IPS-18a (cell line): ENCODE data around the gene SCG2.

ENCODE experiments used
- H3K27ac ChIP-seq: one replicate; pipeline ENCODE4 v1.5.1; 2013; ENCODE audit warnings: low read length
- H3K27me3 ChIP-seq: one replicate; pipeline ENCODE4 v1.6.1; 2013; ENCODE audit warnings: mild to moderate bottlenecking, low read length; ENCODE audit not compliant: control insufficient read depth, insufficient read depth
- H3K36me3 ChIP-seq: one replicate; pipeline ENCODE4 v1.6.1; 2013; ENCODE audit warnings: low read depth, low read length; ENCODE audit not compliant: control insufficient read depth
- H3K4me1 ChIP-seq: one replicate; pipeline ENCODE4 v1.6.1; 2013; ENCODE audit warnings: low read depth, low read length; ENCODE audit not compliant: control insufficient read depth
- H3K4me3 ChIP-seq: one replicate; pipeline ENCODE4 v1.5.1; 2013; ENCODE audit warnings: low read length
- H3K9ac ChIP-seq: one replicate; pipeline ENCODE4 v1.6.1; 2013; ENCODE audit warnings: mild to moderate bottlenecking, low read length, moderate library complexity
- H3K9me3 ChIP-seq: one replicate; pipeline ENCODE4 v1.6.1; 2013; ENCODE audit warnings: low read depth, low read length; ENCODE audit not compliant: control insufficient read depth

The SCG2 gene

DNA sequence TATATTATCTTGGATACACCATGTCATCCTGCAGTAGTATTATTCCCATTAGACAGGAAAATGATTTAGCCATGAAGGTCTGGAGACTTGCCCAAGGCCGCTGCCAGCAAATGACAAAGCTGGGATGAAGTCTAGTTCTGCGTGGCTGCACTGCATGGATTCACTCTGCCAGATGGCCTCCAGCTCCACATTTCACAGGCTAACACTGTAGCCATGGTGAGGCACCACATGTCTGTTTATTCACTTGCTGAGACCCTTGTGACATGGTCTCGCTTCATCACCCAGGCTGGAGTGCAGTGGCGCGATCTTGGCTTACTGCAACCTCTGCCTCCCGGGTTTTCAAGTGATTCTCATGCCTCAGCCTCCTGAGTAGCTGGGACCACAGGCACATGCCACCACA lies 31.5 kb upstream of the SCG2 start:
- Histone ChIP-seq H3K4me3 (no peak overlapping the region), H3K9ac (no peak overlapping the region), H3K4me1 (no peaks in the 10 kb centered on the region), H3K9me3 (no peaks in the 10 kb centered on the region), H3K27ac (no peak overlapping the region), H3K36me3 (no peaks in the 10 kb centered on the region), H3K27me3 (peaks cover 3% of the 10 kb centered on the region)

DNA sequence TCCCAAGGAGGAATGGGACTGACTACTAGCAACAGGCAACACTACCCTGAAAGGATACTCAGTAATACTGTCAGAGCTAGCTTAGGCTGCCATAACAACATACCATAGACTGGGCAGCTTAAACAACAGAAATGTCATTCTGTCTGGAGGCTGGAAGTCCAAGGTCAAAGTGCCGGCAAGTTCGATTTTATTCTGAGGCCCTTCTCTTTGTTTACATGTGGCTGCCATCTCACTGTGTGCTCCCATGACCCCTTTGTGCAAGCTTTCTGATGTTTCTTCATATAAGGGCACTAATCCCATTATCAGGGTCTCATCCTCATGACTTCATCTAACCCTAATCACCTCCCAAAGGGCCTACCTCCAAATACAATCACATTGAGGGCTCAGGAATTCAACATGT lies 30.7 kb upstream of the SCG2 start:
- Histone ChIP-seq H3K9me3 (no peaks in the 10 kb centered on the region), H3K4me1 (no peaks in the 10 kb centered on the region), H3K4me3 (no peak overlapping the region), H3K9ac (no peak overlapping the region), H3K36me3 (no peaks in the 10 kb centered on the region), H3K27ac (no peak overlapping the region), H3K27me3 (peaks cover 4% of the 10 kb centered on the region)

DNA sequence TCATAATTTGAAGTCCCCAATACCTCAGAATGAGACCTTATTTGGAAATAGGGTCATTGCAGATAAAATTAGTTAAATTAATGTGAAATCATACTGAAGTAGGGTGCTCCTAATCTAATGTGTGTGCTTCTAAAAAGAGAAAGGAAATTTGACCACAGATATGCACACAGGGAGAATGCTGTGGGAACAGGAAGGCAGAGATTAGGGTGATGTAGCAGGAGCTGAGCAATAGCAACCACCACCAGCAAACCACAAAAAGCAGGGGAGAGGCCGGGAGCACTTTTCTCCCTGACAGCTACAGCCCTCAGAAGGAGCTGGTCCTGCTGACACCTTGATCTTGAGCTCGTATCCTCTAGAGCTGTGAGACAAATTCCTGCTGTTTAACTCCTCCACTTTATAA lies 24.6 kb upstream of the SCG2 start:
- Histone ChIP-seq H3K9ac (no peak overlapping the region), H3K27me3 (peaks cover 45% of the 10 kb centered on the region), H3K4me3 (no peak overlapping the region), H3K4me1 (no peaks in the 10 kb centered on the region), H3K36me3 (no peaks in the 10 kb centered on the region), H3K9me3 (no peaks in the 10 kb centered on the region), H3K27ac (no peak overlapping the region)

DNA sequence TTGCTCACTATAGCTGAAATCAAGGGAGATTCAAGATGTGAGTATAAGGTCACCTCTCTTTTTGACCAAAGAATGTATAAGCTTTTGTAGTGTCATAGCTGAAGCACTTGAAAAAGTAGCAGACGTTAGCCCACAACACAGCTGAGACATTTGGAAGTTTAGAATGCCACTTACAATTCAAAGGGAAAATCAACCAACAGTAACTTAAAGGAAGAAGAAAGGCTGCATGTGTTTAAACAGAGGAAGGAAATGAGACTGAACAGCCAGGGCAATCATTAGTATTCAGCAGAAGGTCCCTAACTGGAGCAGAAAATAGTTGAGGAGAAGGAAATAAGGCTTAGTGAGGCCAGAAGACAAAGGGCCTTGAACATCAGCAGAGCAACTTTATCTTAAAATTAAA lies 23.5 kb upstream of the SCG2 start:
- H3K4me3 ChIP-seq: no peak overlapping the region
- H3K4me1 ChIP-seq: no peaks in the 10 kb centered on the region
- no peak overlapping the region for H3K9ac ChIP-seq
- no peaks in the 10 kb centered on the region for H3K36me3 ChIP-seq
- peaks cover 56% of the 10 kb centered on the region for H3K27me3 ChIP-seq
- H3K9me3 ChIP-seq: no peaks in the 10 kb centered on the region
- no peak overlapping the region for H3K27ac ChIP-seq

DNA sequence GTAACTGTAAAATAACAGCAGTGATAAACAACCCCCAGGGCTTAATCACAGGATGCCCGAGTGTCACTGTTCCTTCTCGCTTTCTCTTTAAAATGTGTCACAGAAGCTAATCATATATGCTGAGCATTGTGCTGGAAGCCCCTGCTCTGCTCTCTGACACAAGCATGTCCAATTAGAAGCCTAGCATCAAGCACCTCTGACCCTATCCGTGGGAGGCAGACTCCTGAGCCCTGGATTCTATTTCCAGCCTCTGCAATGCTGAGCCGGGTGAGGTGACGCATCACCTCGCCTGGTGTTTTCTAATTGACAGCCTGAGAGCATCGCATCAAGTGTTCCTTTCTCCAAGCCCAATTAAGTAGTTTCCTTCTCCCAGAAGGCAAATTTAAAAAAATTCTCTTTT lies 19.7 kb upstream of the SCG2 start:
- Histone ChIP-seq H3K9ac (no peak overlapping the region), H3K4me1 (peaks cover 27% of the 10 kb centered on the region), H3K36me3 (no peaks in the 10 kb centered on the region), H3K27ac (no peak overlapping the region), H3K27me3 (peaks cover 85% of the 10 kb centered on the region), H3K9me3 (no peaks in the 10 kb centered on the region), H3K4me3 (no peak overlapping the region)

DNA sequence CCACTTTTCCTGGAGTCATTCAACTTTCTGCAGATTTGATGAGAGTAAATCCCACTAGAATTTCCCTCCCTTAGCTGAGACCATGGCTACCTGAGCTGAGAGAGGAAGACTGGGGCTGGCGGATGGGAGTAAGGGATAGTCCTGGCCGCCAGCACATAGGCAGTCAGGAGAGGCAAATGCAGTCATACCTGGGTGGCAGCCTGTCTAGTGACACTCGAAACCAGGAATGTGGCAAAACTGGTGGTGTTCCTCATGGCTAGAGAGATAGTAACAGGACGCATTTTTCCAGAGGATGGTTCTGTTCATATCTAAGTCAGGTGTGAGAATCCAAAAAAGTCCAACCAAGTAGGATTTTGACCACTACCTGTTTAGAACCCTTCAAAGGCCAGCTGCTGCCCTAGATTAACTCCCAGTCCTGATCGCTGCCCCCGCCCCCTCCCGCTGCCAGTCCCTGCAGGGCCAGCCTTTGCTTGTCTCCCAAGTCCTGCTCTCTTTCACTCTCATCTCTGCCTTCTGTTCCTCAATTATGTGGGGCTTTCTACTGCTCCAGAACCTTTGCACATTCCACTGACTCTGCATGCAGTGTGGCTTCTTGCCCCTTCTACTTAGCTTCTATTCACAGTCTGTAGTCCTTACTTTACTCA lies 17.4 kb upstream of the SCG2 start:
- Histone ChIP-seq H3K4me3 (no peak overlapping the region), H3K27ac (no peak overlapping the region), H3K9me3 (no peaks in the 10 kb centered on the region), H3K36me3 (no peaks in the 10 kb centered on the region), H3K27me3 (peaks cover 94% of the 10 kb centered on the region), H3K9ac (no peak overlapping the region), H3K4me1 (peaks cover 27% of the 10 kb centered on the region)

DNA sequence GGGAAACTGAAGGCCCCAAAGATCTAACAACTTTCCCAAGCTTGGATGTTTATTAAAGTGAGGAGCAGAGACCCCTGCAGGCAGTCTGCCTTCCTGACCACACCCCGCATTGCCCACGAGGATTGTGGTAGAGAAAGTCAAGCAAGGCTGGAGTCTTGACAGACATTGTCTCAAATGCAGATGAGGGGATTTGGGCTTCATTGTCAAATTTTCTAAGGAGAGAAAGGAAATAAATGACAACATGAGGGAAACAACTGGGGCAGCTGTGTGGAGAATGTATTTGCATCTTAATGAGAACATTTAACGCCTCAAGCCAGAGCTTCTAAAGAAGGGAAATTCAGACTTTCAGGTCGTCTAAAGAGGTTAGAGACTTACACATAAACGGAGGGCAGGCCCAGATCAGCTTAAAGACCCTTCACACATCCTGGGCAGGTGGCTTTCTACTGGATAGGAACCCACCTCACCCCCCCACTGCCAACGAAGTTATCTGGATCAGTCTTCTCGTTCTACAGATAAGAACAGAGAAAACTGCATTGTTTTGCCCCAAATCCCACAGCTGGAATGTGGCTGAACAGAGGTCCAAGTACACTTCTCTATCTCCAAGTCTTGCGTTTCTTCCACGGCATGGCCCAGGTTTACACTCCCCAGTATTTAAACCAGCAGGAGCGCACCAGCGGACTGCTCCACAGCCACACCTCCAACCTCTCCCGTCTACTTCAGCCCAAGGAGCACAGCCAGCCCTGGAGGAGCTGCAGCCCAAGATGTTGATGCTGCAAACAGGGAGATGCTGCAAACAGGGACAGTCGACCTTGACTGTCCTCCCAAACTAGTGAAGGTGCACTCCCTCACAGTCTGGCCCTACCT lies 16.2 kb upstream of the SCG2 start:
- Histone ChIP-seq H3K9me3 (no peaks in the 10 kb centered on the region), H3K36me3 (no peaks in the 10 kb centered on the region), H3K4me3 (no peak overlapping the region), H3K4me1 (peaks cover 32% of the 10 kb centered on the region), H3K27me3 (peaks cover 100% of the 10 kb centered on the region), H3K27ac (no peak overlapping the region), H3K9ac (no peak overlapping the region)

DNA sequence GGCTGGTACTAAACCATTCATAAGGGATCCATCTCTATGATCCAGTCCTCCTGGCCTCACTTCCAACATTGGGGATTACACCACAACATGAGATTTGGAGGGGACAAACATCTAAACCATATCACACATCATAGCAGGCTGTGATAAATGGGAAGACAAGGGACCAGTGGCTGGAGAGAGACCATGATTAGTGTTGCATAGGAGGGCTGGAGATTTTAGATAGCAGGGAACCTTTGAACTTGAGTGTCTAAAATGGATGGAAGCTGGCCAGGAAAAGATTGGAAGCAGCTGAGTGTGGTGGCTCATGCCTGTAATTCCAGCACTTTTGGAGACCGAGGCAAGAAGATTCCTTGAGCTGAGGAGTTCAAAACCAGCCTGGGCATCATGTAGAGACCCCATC lies 12.4 kb upstream of the SCG2 start:
- H3K4me1 ChIP-seq: peaks cover 31% of the 10 kb centered on the region
- H3K9ac ChIP-seq: no peak overlapping the region
- H3K27ac ChIP-seq: no peak overlapping the region
- H3K36me3 ChIP-seq: no peaks in the 10 kb centered on the region
- no peak overlapping the region for H3K4me3 ChIP-seq
- peaks cover 81% of the 10 kb centered on the region for H3K27me3 ChIP-seq
- no peaks in the 10 kb centered on the region for H3K9me3 ChIP-seq

DNA sequence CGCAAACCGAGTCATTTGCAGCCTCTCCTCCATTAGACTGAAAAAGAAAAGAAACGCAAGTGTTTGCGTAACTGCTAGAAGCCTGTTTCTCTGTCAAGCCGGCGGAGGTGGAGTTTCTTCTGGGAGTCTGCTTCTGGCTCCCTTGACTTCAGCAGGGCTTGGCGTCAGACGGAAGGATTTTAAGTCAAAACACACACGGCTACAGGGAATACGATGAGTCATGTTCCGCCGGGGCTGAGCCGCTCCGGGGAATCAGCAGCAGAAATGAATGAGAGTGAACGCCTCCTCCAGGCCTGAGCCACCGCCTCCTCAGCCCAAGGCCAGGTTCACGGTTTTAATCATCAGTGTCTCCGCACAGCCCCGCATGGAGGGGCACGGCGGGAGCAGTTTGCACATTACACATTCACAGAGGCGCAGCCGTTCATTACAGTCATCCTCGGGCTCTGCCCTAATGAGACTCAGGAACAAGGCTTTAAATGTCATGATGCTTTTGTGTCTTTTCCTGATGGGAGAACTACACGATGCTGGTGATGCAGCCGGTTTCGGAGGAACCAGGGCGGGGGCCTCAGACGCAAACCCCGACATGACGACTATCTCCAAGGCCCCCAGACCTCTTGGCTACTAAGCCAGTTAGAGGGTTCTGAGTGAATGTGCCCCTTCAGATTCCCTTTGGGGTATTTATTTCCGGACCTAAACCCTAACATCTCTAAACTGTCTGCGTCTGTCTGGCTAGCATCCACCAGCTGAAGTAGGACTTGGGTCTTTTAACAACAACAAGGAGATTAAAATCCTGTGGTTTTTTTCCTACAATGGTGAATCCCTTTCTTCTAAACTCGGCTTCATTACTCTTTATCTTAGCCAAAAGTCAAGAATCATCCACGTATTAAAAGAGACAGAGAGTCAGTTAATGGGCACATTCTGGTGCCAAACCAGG lies 11.1 kb upstream of the SCG2 start:
- Histone ChIP-seq H3K36me3 (no peaks in the 10 kb centered on the region), H3K27ac (no peak overlapping the region), H3K4me1 (peaks cover 20% of the 10 kb centered on the region), H3K9ac (no peak overlapping the region), H3K4me3 (peak overlapping the region; percentile 14), H3K9me3 (no peaks in the 10 kb centered on the region), H3K27me3 (peaks cover 68% of the 10 kb centered on the region)

DNA sequence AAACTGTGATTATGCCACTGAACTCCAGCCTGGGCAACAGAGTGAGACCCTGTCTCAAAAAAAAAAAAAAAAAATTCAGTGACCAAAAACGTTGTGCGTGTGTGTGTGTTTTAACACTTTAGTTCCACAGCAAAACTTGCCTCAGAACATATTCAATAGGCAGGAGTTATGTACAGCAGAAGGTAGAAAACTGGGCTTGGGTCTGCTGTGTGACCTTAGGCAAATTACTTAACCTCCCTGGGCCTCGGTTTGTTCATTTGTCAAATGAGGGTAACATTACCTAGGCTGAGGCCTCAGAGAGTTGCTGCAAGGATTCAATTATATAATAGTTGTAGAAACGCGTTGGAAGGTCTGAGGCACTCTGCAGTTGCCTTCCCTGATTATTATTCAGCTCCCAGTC lies 10.3 kb upstream of the SCG2 start:
- Histone ChIP-seq H3K9me3 (no peaks in the 10 kb centered on the region), H3K4me1 (peaks cover 14% of the 10 kb centered on the region), H3K36me3 (no peaks in the 10 kb centered on the region), H3K4me3 (peak overlapping the region; percentile 14), H3K27ac (no peak overlapping the region), H3K9ac (no peak overlapping the region), H3K27me3 (peaks cover 61% of the 10 kb centered on the region)

DNA sequence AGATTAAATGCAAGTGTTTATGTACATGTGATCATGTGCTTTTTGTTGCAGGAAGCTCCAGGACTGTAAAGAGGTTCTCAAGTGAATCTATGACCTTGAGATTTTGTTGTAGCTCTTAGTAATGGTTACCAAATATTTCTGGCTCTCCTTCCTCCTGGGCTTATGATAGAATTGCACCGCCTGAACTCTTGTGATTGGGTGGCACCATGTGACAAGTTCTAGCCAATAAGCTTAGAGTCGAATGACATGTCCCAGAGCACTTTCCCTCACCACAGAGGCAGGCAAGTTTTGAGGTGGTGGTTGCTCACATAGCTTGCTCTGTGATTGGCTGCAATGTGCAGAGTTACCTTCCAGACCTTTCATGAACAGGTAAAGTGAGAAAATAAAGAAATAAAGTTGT lies 8.9 kb upstream of the SCG2 start:
- Histone ChIP-seq H3K27ac (no peak overlapping the region), H3K27me3 (peaks cover 47% of the 10 kb centered on the region), H3K36me3 (no peaks in the 10 kb centered on the region), H3K9me3 (no peaks in the 10 kb centered on the region), H3K9ac (no peak overlapping the region), H3K4me3 (no peak overlapping the region), H3K4me1 (peaks cover 16% of the 10 kb centered on the region)
